A549 treated with dexamethasone at 1 μM for 4 hours (cell line): Measurements from ENCODE around the gene RFLNA. TPM values are rescaled to one million over a fixed set of nuclear protein-coding genes. Genes with fewer than 3 reads are reported as not detected.

ENCODE experiments used
- total RNA-seq: library from RNA; stranded (reverse); fragments of 200-300 nt; extraction: Qiagen RNA extraction; gene quantifications from 5 replicates; pipeline ENCODE4 v1.2.3, GENCODE V29; 2022

RFLNA gene
- total RNA-seq: 0.07 to 0.24 TPM (median 0.09 TPM) in 5 replicates

DNA sequence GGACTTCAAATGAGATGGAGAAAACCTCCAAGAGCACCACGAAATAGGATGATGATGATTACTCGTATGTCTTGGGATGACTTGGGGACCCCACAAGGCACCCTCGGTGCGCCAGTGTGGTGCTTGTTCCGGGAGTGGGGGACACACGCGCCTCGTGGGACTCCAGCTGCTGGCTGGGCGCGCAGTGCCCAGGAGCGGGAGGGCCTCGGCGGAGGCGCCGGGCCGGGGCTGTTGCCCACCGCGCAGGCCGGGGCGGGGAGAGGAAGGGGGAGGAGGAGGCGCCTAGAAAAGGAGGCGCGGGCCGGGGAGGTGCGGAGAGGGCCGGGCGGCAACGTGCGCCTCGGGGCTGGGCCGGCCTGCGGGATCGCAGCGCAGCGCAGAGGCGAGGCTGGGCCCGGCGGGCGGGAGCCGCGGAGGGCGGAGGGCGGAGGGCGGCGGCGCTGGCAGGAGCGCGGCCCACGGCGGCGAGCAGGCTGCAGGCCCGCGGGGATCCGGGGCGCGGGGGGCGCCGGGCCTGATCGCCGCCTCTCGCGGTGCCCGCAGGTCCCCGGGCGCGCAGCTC lies at the start of gene RFLNA:
TSS of gene RFLNA (plus strand) at position 314 of the 562 bp plus-strand sequence. CDS start 337 bp downstream, outside the sequence.

